Measurements from ENCODE around the gene CYP4A11.
"Not testable (repeated sequence)": the region's sequence is repeated elsewhere in the genome, so short reads cannot be mapped to it uniquely, and the experiment has no call there.

Gene CYP4A11, protein sequence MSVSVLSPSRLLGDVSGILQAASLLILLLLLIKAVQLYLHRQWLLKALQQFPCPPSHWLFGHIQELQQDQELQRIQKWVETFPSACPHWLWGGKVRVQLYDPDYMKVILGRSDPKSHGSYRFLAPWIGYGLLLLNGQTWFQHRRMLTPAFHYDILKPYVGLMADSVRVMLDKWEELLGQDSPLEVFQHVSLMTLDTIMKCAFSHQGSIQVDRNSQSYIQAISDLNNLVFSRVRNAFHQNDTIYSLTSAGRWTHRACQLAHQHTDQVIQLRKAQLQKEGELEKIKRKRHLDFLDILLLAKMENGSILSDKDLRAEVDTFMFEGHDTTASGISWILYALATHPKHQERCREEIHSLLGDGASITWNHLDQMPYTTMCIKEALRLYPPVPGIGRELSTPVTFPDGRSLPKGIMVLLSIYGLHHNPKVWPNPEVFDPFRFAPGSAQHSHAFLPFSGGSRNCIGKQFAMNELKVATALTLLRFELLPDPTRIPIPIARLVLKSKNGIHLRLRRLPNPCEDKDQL

DNA sequence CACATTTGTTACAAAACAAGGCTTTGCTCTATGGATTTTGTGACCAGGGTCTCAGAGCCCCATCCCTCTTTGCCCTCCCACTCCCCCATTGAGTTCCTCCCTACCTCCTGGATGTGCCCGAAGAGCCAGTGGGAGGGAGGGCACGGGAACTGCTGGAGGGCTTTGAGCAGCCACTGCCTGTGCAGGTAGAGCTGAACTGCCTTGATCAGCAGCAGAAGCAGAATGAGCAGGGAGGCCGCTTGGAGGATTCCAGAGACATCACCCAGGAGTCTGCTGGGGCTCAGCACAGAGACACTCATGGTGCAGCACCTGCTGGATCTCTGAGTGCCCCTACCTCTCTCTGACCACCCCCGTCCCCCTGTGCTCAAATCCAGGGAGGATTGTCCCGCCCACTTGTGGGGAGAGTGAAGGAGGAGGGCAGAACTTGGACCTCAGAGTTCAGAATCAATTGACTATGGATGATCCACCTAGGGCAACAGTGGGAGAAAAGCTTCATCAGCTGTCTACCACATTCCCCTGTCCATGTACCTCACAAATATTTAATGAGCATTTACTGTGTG lies at the start of gene CYP4A11:
Gene CYP4A11 (minus strand): TSS at position 342 of the 560 bp plus-strand sequence. CDS start 43 bp downstream, at position 299.
- FAIRE-seq (no peak), DNase-seq (ENCODE audit: low spot score) (no peak)

DNA sequence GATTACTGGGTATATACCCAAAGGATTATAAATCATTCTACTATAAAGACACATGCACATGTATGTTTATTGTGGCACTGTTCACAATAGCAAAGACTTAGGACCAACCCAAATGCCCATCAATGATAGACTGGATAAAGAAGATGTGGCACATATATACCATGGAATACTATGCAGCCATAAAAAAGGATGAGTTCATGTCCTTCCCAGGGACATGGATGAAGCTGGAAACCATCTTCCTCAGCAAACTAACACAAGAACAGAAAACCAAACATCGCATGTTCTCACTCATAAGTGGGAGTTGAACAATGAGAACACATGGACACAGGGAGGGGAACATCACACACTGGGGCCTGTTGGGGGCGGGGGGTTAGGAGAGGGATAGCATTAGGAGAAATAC lies 49.3 kb upstream of the CYP4A11 start:
- not testable (repeated sequence) for FAIRE-seq; DNase-seq (ENCODE audit: low spot score)

DNA sequence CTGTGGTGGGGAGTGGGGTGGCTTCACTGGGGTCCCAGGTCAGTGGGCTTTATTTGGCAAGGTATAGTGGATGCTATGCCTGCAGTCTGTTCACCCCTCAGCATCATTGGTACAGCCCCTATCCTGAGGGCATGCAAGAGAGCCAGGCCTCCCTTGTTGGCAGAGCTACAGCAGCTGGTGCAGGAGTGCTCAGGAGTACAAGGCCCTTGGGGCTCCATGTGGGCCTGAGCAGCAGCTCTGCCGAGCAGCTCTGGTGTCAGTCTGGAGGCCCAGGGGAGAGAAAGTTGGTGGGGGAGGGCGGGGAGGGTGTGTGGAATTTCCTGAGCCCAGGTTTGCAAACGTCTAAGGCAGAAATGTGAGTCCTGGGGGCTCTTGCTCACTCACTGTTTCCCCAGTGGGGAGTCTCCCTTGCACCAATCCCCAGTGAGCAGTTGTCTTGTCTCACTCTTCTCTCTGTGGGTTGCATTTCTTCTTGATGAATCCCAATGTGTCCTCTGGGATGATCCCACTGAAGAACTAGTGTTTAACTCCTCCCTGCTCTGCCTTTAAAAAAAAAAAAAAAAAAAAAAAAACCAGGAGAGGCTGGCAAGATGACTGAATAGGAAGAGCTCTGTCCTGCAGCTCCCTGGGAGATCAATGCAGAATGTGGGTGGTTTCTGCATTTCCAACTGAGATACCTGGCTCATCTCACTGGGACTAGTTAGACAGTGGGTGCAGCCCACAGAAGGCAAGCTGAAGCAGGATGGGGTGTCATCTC lies 42.7 kb upstream of the CYP4A11 start:
- no peak for DNase-seq (ENCODE audit: low spot score)
- FAIRE-seq, result no peak

DNA sequence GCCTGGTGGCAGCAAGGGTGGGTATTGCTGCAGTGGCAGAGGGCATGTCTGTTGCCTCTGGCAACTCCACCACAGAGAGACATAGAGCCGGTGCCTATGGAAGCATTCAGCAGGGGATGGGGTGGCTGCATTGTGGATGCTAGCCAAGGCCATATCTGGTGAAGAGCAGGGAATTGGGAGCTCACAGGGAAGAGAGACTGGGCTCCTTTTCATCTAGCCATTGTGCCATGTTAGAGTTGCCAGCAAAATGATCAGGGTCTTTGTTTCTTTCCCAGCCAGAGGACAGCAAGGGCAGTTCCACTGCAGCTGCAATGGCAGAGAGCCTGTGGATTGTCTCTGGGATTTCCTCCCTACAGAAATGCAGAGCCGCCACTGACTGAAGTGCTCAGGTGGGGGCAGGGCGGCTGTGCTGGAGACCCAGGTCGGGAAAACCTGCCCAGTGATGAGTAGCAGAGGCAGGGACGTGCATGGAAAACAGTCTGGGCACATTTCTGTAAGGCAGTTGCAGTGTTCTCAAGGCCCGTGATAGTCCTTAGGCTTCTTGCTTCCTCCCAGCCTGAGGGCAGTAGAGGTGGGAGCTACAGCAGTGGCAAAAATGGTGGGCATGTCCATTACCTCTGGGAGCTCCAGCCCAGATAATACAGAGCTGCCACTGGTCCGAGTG lies 42.0 kb upstream of the CYP4A11 start:
- DNase-seq (ENCODE audit: low spot score) (no peak), FAIRE-seq (no peak)

DNA sequence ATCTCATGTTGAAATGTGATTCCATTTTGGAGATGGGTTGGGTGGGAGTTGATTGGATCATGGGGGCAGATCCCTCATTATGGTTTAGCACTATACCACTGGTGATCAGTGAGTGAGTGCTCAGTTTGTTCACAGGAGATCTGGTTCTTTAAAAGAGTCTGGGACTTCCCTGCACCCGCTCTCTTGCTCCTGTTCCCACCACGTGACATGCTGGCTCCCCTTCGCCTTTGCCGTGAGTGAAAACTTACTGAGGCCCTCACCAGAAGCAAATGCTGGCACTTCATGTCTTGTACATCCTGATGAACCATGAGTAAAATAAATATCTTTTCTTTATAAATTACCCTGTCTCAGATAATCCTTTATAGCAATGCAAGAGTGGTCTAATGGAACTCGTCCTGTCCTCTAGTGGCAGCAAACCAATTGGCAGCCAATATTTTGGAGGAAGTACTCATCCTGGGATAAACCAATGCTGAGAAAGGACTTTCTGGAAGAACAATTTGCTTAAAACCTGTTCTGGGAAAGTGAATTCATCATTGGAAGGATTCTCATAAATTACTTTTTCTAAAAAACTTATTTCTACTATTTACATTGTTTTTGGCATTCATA lies 27.8 kb upstream of the CYP4A11 start:
- FAIRE-seq, result no peak
- DNase-seq (ENCODE audit: low spot score), result no peak

DNA sequence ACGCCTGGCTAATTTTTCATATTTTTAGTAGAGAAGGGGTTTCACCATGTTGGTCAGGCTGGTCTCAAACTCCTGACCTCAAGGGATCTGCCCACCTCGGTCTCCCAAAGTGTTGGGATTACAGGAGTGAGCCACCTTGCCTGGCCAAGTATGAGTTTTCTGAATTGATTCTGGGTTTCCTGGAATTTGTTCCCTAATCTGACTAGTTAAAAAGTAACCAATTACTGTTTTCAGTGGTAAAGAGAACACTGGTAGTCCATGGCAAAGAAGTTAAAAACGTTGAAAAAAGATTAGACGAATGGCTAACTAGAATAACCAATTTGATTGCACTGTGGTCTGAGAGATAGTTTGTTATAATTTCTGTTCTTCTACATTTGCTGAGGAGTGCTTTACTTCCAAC lies 21.0 kb upstream of the CYP4A11 start:
- DNase-seq (ENCODE audit: low spot score); FAIRE-seq: not testable (repeated sequence)

DNA sequence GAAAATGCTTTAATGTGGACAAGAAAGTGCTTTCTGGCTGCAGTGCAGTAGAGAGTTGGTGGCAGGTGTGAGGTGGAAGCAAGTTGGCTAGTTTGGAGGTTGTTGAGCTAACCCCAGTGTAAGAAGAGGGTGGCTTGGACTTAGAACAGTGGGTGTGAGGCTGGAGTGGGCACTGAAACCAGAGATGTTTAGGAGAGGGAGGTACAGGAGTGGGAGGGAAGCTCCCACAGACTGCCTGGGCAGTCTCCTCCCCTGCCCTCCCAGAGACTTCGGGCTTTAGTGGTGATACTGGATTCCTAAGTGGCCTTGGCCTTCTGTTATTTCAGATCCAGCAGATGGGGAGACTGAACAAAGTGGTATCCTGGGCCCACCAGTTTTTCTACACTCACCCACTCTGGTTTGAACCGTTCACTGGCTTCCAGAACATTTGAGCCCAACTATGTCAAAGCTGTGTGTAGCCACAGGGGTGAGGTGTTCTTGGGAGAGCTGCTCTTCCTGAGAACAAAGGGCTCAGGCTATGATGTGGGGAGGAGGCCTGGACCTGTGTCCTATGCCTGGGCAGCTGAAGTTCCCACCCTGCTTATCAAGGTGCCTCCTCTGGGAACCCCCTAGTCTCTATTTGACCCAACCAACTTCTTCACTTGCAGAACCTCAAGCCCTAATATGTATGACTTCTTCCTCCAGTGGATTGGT lies 19.9 kb upstream of the CYP4A11 start:
- FAIRE-seq (no peak), DNase-seq (ENCODE audit: low spot score) (no peak)

DNA sequence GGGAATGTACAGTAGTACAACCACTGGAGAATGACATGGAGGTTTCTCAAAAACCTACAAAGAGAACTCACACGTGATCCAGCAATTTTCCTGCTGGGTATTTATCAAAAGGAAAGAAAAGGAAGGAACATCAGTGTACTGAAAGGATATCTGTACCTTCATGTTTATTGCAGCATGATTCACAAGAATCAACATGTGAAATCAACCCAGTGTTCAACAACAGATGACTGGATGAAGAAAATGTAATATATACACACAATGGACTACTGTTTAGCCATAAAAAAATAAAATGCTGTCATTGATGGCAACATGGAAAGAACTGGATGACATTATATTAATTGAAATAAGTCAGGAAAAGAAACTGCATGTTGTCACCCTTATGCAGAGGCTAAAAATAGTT lies 19.0 kb upstream of the CYP4A11 start:
- no peak for DNase-seq (ENCODE audit: low spot score)
- no peak for FAIRE-seq

DNA sequence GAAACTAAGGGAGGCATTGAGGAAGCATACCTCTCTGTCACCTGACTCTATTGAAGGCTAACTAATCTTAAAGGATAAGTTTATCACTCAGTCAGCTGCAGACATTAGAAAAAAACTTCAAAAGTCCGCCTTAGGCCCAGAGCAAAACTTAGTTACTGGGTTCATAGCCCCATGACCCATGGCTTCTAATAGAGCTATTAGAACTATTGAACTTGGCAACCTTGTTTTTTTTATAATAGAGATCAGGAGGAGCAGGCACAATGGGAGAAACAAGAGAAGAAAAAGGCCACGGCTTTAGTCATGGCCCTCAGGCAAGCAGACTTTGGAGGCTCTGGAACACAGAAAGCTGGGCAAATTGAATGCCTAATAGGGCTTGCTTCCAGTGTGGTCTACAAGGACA lies 13.8 kb upstream of the CYP4A11 start:
- FAIRE-seq, result not testable (repeated sequence)

DNA sequence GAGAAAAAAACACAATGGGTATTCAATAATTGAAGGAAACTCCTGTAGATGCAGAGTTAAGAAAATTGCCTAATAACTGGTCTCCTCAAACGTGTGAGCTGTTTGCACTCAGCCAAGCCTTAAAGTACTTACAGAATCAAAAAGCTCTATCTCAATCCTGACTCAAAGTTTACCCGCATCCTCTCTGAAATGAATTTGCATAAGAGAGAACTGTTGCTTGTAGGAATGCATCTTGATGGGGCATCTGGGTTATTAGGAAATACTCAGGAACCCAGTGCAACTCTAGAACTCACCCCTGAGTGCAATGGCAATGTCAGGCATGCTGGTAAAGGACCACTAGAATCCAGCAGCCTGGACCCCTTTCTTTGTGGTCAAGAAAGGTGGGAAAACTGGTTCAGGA lies 12.6 kb upstream of the CYP4A11 start:
- not testable (repeated sequence) for DNase-seq (ENCODE audit: low spot score); FAIRE-seq

More for the DNA sequence above, 13.8 kb upstream of the CYP4A11 start:
- DNase-seq (ENCODE audit: low spot score), result not testable (repeated sequence)

DNA sequence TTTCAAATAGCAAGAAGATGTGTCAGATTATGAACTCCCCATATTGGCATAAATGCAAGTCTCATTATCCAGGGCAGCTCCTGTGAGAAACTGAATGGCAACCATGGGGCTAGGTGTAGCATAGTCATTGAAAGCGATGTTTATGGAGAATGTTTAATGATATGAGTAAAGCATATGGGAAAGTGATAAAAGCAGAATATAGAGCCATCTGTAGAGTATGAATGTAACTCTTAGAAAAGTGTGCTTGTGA lies 8.1 kb upstream of the CYP4A11 start:
- not testable (repeated sequence) for DNase-seq (ENCODE audit: low spot score); FAIRE-seq

DNA sequence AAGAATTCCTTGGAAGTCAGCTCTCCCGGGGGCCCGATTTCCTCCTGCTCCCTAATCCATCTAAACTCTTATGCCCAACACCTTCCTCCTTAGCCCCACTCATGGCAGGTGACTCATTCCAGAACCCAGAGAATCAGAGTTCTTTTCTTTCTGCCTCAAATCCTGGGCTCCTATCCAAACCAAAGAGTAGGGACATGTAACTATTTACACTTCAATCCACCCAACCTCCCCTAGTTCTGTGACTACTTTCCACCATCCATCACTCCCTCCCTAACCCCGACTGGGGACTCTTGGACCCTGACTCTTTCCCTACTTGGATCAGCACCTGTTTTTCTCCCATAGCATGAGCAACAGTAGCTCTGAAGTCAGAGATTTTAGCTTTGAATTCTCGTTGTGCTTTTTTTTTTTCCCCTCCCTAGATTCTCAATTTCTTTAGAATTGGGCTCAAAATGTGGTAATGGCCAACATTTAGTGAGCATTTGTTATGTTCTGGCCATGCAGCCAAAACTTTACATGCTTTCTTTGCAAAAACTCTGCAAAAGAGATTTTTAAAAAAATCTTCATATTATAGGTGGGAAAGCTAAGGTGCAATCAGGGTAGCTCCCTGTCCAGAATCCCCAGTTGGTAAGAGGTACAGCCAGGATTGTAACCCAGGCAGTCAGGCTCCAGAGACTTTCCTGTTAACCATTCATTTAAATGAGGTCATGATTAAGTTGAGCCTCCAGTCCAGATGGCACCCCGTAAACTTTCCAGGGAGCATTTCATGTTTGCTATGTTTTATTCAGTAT lies 7.5 kb upstream of the CYP4A11 start:
- no peak for DNase-seq (ENCODE audit: low spot score)
- no peak for FAIRE-seq

DNA sequence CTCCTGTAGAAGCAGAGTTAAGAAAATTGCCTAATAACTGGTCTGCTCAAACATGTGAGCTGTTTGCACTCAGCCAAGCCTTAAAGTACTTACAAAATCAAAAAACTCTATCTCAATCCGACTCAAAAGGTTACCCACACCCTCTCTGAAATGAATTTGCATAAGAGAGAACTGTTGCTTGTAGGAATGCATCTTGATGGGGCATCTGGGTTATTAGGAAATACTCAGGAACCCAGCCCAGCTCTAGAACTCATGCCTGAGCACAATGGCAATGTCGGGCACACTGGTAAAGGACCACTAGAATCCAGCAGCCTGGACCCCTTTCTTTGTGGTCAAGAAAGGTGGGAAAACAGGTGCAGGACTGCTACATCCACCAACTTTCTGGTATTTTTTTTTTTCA lies 6.4 kb upstream of the CYP4A11 start:
- not testable (repeated sequence) for DNase-seq (ENCODE audit: low spot score); FAIRE-seq

DNA sequence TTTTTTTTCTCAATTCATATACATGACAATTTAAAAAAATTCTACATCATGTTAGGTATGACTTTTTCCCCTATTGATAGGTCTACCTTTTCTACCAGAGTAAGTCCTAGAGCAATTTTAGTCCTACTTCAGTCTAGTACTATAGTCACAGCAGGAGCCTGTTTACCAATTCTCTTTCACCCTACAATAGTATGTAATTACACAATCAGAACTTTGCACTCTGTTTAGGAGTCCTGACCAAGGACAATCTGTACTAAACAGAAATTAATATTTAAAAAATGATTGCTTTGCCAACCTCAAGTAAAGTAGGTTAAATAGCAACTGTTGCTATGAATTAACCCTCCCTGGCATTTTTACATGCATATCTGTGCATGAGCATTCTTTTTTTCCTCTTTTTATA lies 810 bp upstream of the CYP4A11 start:
- DNase-seq (ENCODE audit: low spot score), result no peak
- no peak for FAIRE-seq

DNA sequence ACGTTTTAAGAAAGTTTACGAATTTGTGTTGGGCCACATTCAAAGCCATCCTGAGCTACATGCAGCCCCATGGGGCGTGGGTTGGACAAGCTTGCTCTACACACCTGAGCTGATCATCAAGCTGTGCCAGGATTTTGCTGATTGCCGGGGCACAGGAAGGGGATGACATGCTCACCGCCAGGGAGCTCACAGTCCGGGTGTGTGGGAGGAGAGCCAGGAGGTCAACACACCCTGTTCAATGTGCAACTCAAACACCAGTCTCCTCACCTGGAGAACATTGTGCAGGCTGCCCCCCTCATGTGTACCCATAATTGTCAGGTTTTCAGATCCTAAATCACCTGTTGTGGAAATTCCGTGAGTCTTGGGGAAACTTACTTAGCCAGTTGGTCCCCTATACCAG lies 969 bp downstream of the CYP4A11 start:
- FAIRE-seq, result no peak

DNA sequence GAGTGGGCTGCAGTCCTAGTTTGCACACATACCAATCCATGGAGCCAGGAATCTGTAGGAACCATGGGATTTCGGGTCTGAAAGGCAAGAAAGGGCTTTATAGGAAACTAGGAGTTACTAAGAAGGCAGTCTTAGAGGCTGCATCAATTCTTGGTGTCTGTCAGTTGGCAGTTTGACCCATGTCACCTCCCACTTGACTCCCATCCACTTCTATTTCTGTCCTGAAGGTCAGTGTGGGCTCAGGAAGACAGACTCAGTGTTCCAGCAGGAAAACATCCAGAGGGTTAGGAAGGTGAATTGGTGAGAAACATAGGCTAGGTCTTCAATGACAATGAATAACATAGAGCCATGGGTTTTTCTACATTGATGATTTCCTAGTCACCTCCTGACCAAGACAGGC lies 4.0 kb downstream of the CYP4A11 start:
- DNase-seq (ENCODE audit: low spot score), result no peak
- FAIRE-seq, result no peak

More for the DNA sequence above, 969 bp downstream of the CYP4A11 start:
- no peak for DNase-seq (ENCODE audit: low spot score)

DNA sequence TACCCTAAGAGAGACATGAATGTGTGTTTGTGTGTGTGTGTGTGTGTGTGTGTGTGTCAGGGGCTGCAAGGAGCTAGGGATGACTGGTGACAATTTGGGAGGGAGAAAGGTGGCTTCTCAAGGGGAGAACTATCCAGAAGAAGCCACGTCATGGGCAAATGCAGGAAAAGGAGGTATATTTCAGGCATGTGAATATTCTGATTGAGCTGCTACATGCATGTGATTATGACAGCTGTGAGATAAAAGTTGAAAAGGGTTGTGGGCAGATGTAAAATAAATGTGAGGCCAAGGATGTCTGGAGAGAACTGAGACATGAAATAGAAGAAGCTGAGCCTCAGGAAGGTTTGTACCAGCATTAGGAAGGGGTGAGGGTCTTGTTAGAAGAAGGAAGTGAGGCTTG lies 4.5 kb downstream of the CYP4A11 start:
- no peak for FAIRE-seq
- no peak for DNase-seq (ENCODE audit: low spot score)

DNA sequence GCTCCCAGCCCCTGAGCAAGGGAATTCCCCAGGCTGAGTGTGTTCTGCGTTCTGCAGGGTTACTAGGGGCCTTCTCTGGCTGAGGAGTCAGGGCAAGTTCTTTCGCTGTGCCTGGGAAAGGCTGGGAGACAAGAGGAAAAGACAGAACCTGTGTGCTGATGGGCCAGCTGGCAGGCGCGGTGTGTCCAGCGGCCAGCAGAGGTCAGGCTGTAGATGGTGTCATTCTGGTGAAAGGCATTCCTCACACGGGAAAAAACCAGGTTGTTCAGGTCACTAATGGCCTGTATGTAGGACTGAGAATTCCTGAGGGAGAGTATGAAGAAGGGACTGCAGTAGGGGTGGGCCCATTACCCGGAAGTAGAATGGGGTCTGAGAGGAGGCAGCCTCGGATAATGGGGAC lies 6.4 kb downstream of the CYP4A11 start:
- not testable (repeated sequence) for FAIRE-seq; DNase-seq (ENCODE audit: low spot score)

DNA sequence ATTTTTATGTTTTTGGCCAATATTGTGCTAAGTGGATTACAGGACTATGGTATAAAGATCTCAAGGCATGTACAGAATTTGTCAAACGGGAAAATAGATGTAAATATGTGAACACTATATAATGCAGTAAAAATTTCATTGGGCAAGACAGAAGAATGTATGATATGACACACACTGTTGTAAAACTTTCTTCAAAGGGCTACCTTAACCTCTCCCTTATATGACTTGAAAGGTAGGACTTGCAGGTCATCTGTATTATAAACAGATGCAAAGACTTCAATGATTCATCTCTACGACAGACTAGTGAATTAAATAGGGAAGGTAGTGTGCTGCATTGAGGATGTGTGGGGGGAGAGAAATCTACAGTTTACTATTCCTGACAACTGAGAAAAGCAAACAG lies 9.3 kb downstream of the CYP4A11 start:
- not testable (repeated sequence) for FAIRE-seq; DNase-seq (ENCODE audit: low spot score)

DNA sequence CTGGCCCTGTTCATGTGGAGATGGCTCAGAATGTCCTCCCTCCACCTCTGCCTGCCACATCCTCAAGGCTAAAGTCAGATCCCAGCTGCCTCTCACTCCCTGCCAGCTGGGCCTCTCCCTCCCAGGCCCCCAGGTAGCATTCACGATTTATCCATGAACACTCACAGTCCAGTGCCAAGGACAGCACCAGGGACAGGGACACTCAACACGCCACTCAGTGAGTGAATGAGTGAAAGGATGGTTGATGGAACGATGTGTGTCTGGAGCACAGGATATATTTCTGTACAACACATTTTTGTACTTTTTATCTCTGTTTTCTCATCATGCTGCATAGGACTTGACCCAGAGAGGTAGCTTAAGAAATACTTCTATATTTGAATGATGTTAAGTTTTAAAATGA lies 10.1 kb downstream of the CYP4A11 start:
- no peak for FAIRE-seq

More for the DNA sequence above, 10.1 kb downstream of the CYP4A11 start:
- no peak for DNase-seq (ENCODE audit: low spot score)

Measured in RCC 7860 (cell line).